Trophoblast cell (in vitro differentiated cells and primary cell): ENCODE data around the gene AMACR.
A peak's percentile ranks its signal among the peaks of the same experiment; 100 is the strongest.

Source experiments
- DNase-seq, 2 donors: peaks; one replicate each; pipeline ENCODE4 v3.0.0-alpha.2; 2016
- H2AFZ ChIP-seq: 2 replicates; pipeline ENCODE4 v1.6.1; 2013; ENCODE audit warnings: low read length, moderate library complexity, mild to moderate bottlenecking; ENCODE audit not compliant: insufficient read depth, poor library complexity
- H2AK5ac ChIP-seq: 2 replicates; pipeline ENCODE4 v1.6.1; 2013; ENCODE audit warnings: mild to moderate bottlenecking, low read length
- H2BK120ac ChIP-seq: 2 replicates; pipeline ENCODE4 v1.6.1; 2013; ENCODE audit warnings: low read length, mild to moderate bottlenecking, moderate library complexity; ENCODE audit not compliant: insufficient read depth, poor library complexity
- H2BK12ac ChIP-seq: 2 replicates; pipeline ENCODE4 v1.6.1; 2013; ENCODE audit warnings: mild to moderate bottlenecking, low read length, moderate library complexity
- H2BK5ac ChIP-seq: 2 replicates; pipeline ENCODE4 v1.6.1; 2013; ENCODE audit warnings: low read length, low read depth, moderate library complexity, mild to moderate bottlenecking; ENCODE audit not compliant: poor library complexity
- H3K14ac ChIP-seq: 2 replicates; pipeline ENCODE4 v1.6.1; 2013; ENCODE audit warnings: mild to moderate bottlenecking, low read length
- H3K18ac ChIP-seq: 2 replicates; pipeline ENCODE4 v1.6.1; 2013; ENCODE audit warnings: mild to moderate bottlenecking, low read length
- H3K23ac ChIP-seq: 2 replicates; pipeline ENCODE4 v1.6.1; 2013; ENCODE audit warnings: low read length
- H3K27ac ChIP-seq: 2 replicates; pipeline ENCODE4 v1.5.1; 2013; ENCODE audit warnings: low read depth, mild to moderate bottlenecking, inconsistent platforms, low read length, moderate library complexity
- H3K27me3 ChIP-seq: 2 replicates; pipeline ENCODE4 v1.6.1; 2013; ENCODE audit warnings: inconsistent platforms, mild to moderate bottlenecking, low read length, moderate library complexity; ENCODE audit not compliant: insufficient read depth
- H3K36me3 ChIP-seq, 2 experiments: 1 replicate in 1 of 2; 2 replicates in 1 of 2; pipeline ENCODE4 v1.6.1; 2013; ENCODE audit warnings: low read length in 2 of 2, mild to moderate bottlenecking in 2 of 2, moderate library complexity in 1 of 2; ENCODE audit not compliant: insufficient read depth in 2 of 2, control insufficient read depth in 1 of 2
- H3K4ac ChIP-seq: 2 replicates; pipeline ENCODE4 v1.6.1; 2013; ENCODE audit warnings: low read depth, mild to moderate bottlenecking, low read length, moderate library complexity
- H3K4me1 ChIP-seq, 2 experiments: 1 replicate in 1 of 2; 2 replicates in 1 of 2; pipeline ENCODE4 v1.6.1; 2013; ENCODE audit warnings: low read length in 2 of 2, mild to moderate bottlenecking in 2 of 2, moderate library complexity in 1 of 2; ENCODE audit not compliant: insufficient read depth in 2 of 2, control insufficient read depth in 1 of 2
- H3K4me2 ChIP-seq: 2 replicates; pipeline ENCODE4 v1.6.1; 2013; ENCODE audit warnings: inconsistent platforms, mild to moderate bottlenecking, low read length, moderate library complexity
- H3K4me3 ChIP-seq: 2 replicates; pipeline ENCODE4 v1.5.1; 2013; ENCODE audit warnings: mild to moderate bottlenecking, low read depth, low read length, inconsistent platforms
- H3K79me1 ChIP-seq: one replicate; pipeline ENCODE4 v1.6.1; 2013; ENCODE audit warnings: low read length
- H3K79me2 ChIP-seq: 2 replicates; pipeline ENCODE4 v1.6.1; 2013; ENCODE audit warnings: low read length, mild to moderate bottlenecking; ENCODE audit not compliant: control insufficient read depth, insufficient read depth, poor library complexity
- H3K9ac ChIP-seq: 2 replicates; pipeline ENCODE4 v1.6.1; 2013; ENCODE audit warnings: mild to moderate bottlenecking, low read length
- H3K9me3 ChIP-seq: 2 replicates; pipeline ENCODE4 v1.6.1; 2013; ENCODE audit warnings: low read depth, mild to moderate bottlenecking, control low read depth, inconsistent platforms, low read length; ENCODE audit not compliant: insufficient read depth
- H4K12ac ChIP-seq: 2 replicates; pipeline ENCODE4 v1.6.1; 2013; ENCODE audit warnings: low read depth, mild to moderate bottlenecking, low read length, moderate library complexity
- H4K8ac ChIP-seq: 2 replicates; pipeline ENCODE4 v1.6.1; 2013; ENCODE audit warnings: low read depth, mild to moderate bottlenecking, low read length, moderate library complexity
- H4K91ac ChIP-seq: one replicate; pipeline ENCODE4 v1.6.1; 2013; ENCODE audit warnings: low read depth, mild to moderate bottlenecking, low read length, moderate library complexity
- WGBS: extraction: QIAGEN DNeasy Blood & Tissue Kit; methylation state at CpG from one replicate; pipeline ENCODE4 v1.1.7; 2013; ENCODE audit warnings: missing lambda C conversion rate; ENCODE audit not compliant: insufficient read length, insufficient coverage; ENCODE audit errors: extremely low coverage; 5-methylcytosine and 5-hydroxymethylcytosine counted together

Gene AMACR

GRCh38 chr5:33999978-34000377 lies 7.9 kb downstream of the AMACR start:
- H3K79me1 ChIP-seq: no peaks in the 10 kb centered on the region
- H3K36me3 ChIP-seq: peaks cover 0 to 8% of the 10 kb centered on the region in 2 experiments
- H3K27me3 ChIP-seq: no peaks in the 10 kb centered on the region
- H2BK5ac ChIP-seq: no peak overlapping the region
- H4K8ac ChIP-seq: no peak overlapping the region
- no CpG with 5 or more reads among the region's 4 CpGs for WGBS
- no peaks in the 10 kb centered on the region for H3K79me2 ChIP-seq
- no peak overlapping the region for H2BK120ac ChIP-seq
- no peak overlapping the region for H3K4ac ChIP-seq
- no peak for DNase-seq
- no peak overlapping the region for H2AK5ac ChIP-seq
- H3K4me2 ChIP-seq: no peak overlapping the region
- H2AFZ ChIP-seq: no peak overlapping the region
- no peak overlapping the region for H2BK12ac ChIP-seq
- H3K4me3 ChIP-seq: no peak overlapping the region
- H3K9me3 ChIP-seq: no peaks in the 10 kb centered on the region
- H3K14ac ChIP-seq: no peak overlapping the region
- no peak overlapping the region for H4K91ac ChIP-seq
- no peak overlapping the region for H3K18ac ChIP-seq
- H3K9ac ChIP-seq: no peak overlapping the region
- H3K4me1 ChIP-seq: no peaks in the 10 kb centered on the region
- H3K27ac ChIP-seq: no peak overlapping the region
- no peak overlapping the region for H3K23ac ChIP-seq
- H4K12ac ChIP-seq: no peak overlapping the region

GRCh38 chr5:33997331-33997983 lies 10.4 kb downstream of the AMACR start:
- no peak overlapping the region for H2BK12ac ChIP-seq
- H3K27me3 ChIP-seq: no peaks in the 10 kb centered on the region
- no peaks in the 10 kb centered on the region for H3K9me3 ChIP-seq
- H4K91ac ChIP-seq: no peak overlapping the region
- DNase-seq: peak; percentile 15 to 71
- no peak overlapping the region for H3K14ac ChIP-seq
- WGBS: no CpG with 5 or more reads among the region's 6 CpGs
- no peak overlapping the region for H3K27ac ChIP-seq
- H2BK5ac ChIP-seq: no peak overlapping the region
- no peaks in the 10 kb centered on the region for H3K79me1 ChIP-seq
- H4K8ac ChIP-seq: no peak overlapping the region
- no peaks in the 10 kb centered on the region for H3K4me1 ChIP-seq
- H3K4me2 ChIP-seq: no peak overlapping the region
- no peak overlapping the region for H3K4me3 ChIP-seq
- no peak overlapping the region for H3K9ac ChIP-seq
- H4K12ac ChIP-seq: no peak overlapping the region
- peaks cover 0 to 2% of the 10 kb centered on the region in 2 experiments for H3K36me3 ChIP-seq
- no peak overlapping the region for H3K4ac ChIP-seq
- H3K18ac ChIP-seq: no peak overlapping the region
- no peak overlapping the region for H3K23ac ChIP-seq
- no peak overlapping the region for H2AFZ ChIP-seq
- no peaks in the 10 kb centered on the region for H3K79me2 ChIP-seq
- no peak overlapping the region for H2BK120ac ChIP-seq
- H2AK5ac ChIP-seq: no peak overlapping the region

GRCh38 chr5:33995865-33996264 lies 12.0 kb downstream of the AMACR start:
- no peak for DNase-seq
- no CpG with 5 or more reads among the region's 2 CpGs for WGBS
- H2AFZ ChIP-seq: no peak overlapping the region
- no peak overlapping the region for H4K8ac ChIP-seq
- H4K91ac ChIP-seq: no peak overlapping the region
- H4K12ac ChIP-seq: no peak overlapping the region
- no peak overlapping the region for H3K4me2 ChIP-seq
- H3K27me3 ChIP-seq: no peaks in the 10 kb centered on the region
- H2BK5ac ChIP-seq: no peak overlapping the region
- H3K9ac ChIP-seq: no peak overlapping the region
- no peaks in the 10 kb centered on the region for H3K79me1 ChIP-seq
- H3K4ac ChIP-seq: no peak overlapping the region
- H3K4me1 ChIP-seq: no peaks in the 10 kb centered on the region
- H3K27ac ChIP-seq: no peak overlapping the region
- no peak overlapping the region for H2AK5ac ChIP-seq
- H3K18ac ChIP-seq: no peak overlapping the region
- no peaks in the 10 kb centered on the region for H3K79me2 ChIP-seq
- H3K4me3 ChIP-seq: no peak overlapping the region
- no peak overlapping the region for H3K14ac ChIP-seq
- no peak overlapping the region for H2BK12ac ChIP-seq
- no peak overlapping the region for H3K23ac ChIP-seq
- H3K9me3 ChIP-seq: no peaks in the 10 kb centered on the region
- no peaks in the 10 kb centered on the region for H3K36me3 ChIP-seq
- H2BK120ac ChIP-seq: no peak overlapping the region

- H4K12ac ChIP-seq: no peak overlapping the region
- no peaks in the 10 kb centered on the region for H3K27me3 ChIP-seq
- no peak overlapping the region for H3K4me3 ChIP-seq
- H3K27ac ChIP-seq: no peak overlapping the region
- H3K9ac ChIP-seq: no peak overlapping the region
- no CpG with 5 or more reads among the region's 1 CpG for WGBS
- H3K36me3 ChIP-seq: no peaks in the 10 kb centered on the region
- H4K8ac ChIP-seq: no peak overlapping the region
- no peak overlapping the region for H2BK120ac ChIP-seq
- H4K91ac ChIP-seq: no peak overlapping the region
- no peak overlapping the region for H2BK12ac ChIP-seq
- H3K9me3 ChIP-seq: no peaks in the 10 kb centered on the region
- H3K23ac ChIP-seq: no peak overlapping the region
- no peaks in the 10 kb centered on the region for H3K79me2 ChIP-seq
- H3K4ac ChIP-seq: no peak overlapping the region
- H2AFZ ChIP-seq: no peak overlapping the region
- no peak overlapping the region for H2AK5ac ChIP-seq
- H3K4me2 ChIP-seq: no peak overlapping the region
- H2BK5ac ChIP-seq: no peak overlapping the region
- no peaks in the 10 kb centered on the region for H3K79me1 ChIP-seq
- no peak overlapping the region for H3K18ac ChIP-seq
- no peak overlapping the region for H3K14ac ChIP-seq
- H3K4me1 ChIP-seq: no peaks in the 10 kb centered on the region
- no peak for DNase-seq
Observed at GRCh38 chr5:33994845-33995244, 13.0 kb downstream of the AMACR start.
